ENCODE data around the gene PIEZO1.

PIEZO1 gene

GRCh38 chr16:88699180-88699579 is 85.8 kb downstream of the PIEZO1 start:
- DNase-seq, result no peak

- DNase-seq, result no peak
Measured at GRCh38 chr16:88698646-88699045, 86.4 kb downstream of the PIEZO1 start.

- DNase-seq, result peak in 1 of 2 donors; percentile 25
Measured at GRCh38 chr16:88697831-88698615, 87.0 kb downstream of the PIEZO1 start.

- DNase-seq, result no peak
Measured at GRCh38 chr16:88697116-88697830, 87.7 kb downstream of the PIEZO1 start.

- no peak for DNase-seq
Measured at GRCh38 chr16:88696441-88696840, 88.6 kb downstream of the PIEZO1 start.

GRCh38 chr16:88695753-88696152 is 89.3 kb downstream of the PIEZO1 start:
- no peak for DNase-seq

- DNase-seq, result no peak
Measured at GRCh38 chr16:88695218-88695617, 89.8 kb downstream of the PIEZO1 start.

- no peak for DNase-seq
Measured at GRCh38 chr16:88694221-88695087, 90.6 kb downstream of the PIEZO1 start.

GRCh38 chr16:88693420-88694177 is 91.4 kb downstream of the PIEZO1 start:
- DNase-seq, result no peak

- DNase-seq, result peak in 1 of 2 donors; percentile 24
Measured at GRCh38 chr16:88692861-88693260, 92.2 kb downstream of the PIEZO1 start.

- DNase-seq, result peak; percentile 34 to 66
Measured at GRCh38 chr16:88691924-88692560, 93.0 kb downstream of the PIEZO1 start.

GRCh38 chr16:88691129-88691813 is 93.7 kb downstream of the PIEZO1 start:
- DNase-seq, result no peak

- DNase-seq, result no peak
Measured at GRCh38 chr16:88690341-88691128, 94.5 kb downstream of the PIEZO1 start.

GRCh38 chr16:88688013-88688778 is 96.8 kb downstream of the PIEZO1 start:
- no peak for DNase-seq

GRCh38 chr16:88687676-88688012 is 97.4 kb downstream of the PIEZO1 start:
- DNase-seq, result no peak

GRCh38 chr16:88687254-88687576 is 97.8 kb downstream of the PIEZO1 start:
- no peak for DNase-seq

GRCh38 chr16:88686439-88687253 is 98.4 kb downstream of the PIEZO1 start, which contains the start of gene SNAI3:
Gene SNAI3, minus strand, starts transcription at chr16:88686507. Its CDS starts 101 bp downstream, at chr16:88686406.
- peak; percentile 82 to 86 for DNase-seq

GRCh38 chr16:88686062-88686438 is 99.0 kb downstream of the PIEZO1 start:
- DNase-seq, result peak in 1 of 2 donors; percentile 37
